HepG2 (cell line): ENCODE results near the gene UQCRC2. TPM values are rescaled to one million over a fixed set of nuclear protein-coding genes. Genes with fewer than 3 reads are reported as not detected.

Source experiments
- ATF6 ChIP-seq: sonication (generic); formaldehyde crosslinking; conservative IDR thresholded peaks from 2 replicates; pipeline ENCODE4 v1.4.0; 2020; ENCODE audit warnings: missing genetic modification reagents
- CTCF ChIP-seq: sonication (generic); formaldehyde crosslinking; IDR thresholded peaks from 2 replicates; pipeline ENCODE4 v1.5.0; 2020; ENCODE audit warnings: mild to moderate bottlenecking, missing genetic modification reagents, moderate library complexity
- GATAD1 ChIP-seq: IDR thresholded peaks from 2 replicates; pipeline ENCODE4 v1.6.1; 2016; ENCODE audit warnings: missing genetic modification reagents, missing compliant biosample characterization
- GPN1 ChIP-seq: sonication (generic); formaldehyde crosslinking; IDR thresholded peaks from 2 replicates; pipeline ENCODE4 v1.5.1; 2020; ENCODE audit warnings: missing genetic modification reagents, borderline replicate concordance
- ZBTB1 ChIP-seq: sonication (generic); formaldehyde crosslinking; IDR thresholded peaks from 2 replicates; pipeline ENCODE4 v1.4.0; 2020; ENCODE audit warnings: missing genetic modification reagents, borderline replicate concordance
- ZBTB26 ChIP-seq: IDR thresholded peaks from 2 replicates; pipeline ENCODE4 v1.6.1; 2016; ENCODE audit warnings: missing compliant biosample characterization, missing genetic modification reagents, borderline replicate concordance
- ZFP1 ChIP-seq: IDR thresholded peaks from 2 replicates; pipeline ENCODE4 v1.6.1; 2016
- ZNF30 ChIP-seq: sonication (generic); formaldehyde crosslinking; IDR thresholded peaks from 2 replicates; pipeline ENCODE4 v1.5.0; 2020; ENCODE audit warnings: mild to moderate bottlenecking, missing genetic modification reagents
- ZNF354B ChIP-seq: sonication (generic); formaldehyde crosslinking; IDR thresholded peaks from 2 replicates; pipeline ENCODE4 v1.8.0; 2022; ENCODE audit warnings: mild to moderate bottlenecking, missing genetic modification reagents
- ZNF362 ChIP-seq: sonication (generic); formaldehyde crosslinking; IDR thresholded peaks from 2 replicates; pipeline ENCODE4 v1.4.0; 2020; ENCODE audit warnings: missing genetic modification reagents, mild to moderate bottlenecking, borderline replicate concordance
- ZNF407 ChIP-seq: sonication (generic); formaldehyde crosslinking; IDR thresholded peaks from one replicate; pipeline ENCODE4 v1.5.1; 2020; ENCODE audit warnings: mild to moderate bottlenecking, missing genetic modification reagents; ENCODE audit errors: not compliant biosample characterization
- ZNF446 ChIP-seq: sonication (generic); formaldehyde crosslinking; IDR thresholded peaks from 2 replicates; pipeline ENCODE4 v1.5.0; 2020; ENCODE audit warnings: mild to moderate bottlenecking, missing genetic modification reagents
- ZNF619 ChIP-seq: sonication (generic); formaldehyde crosslinking; IDR thresholded peaks from 2 replicates; pipeline ENCODE4 v1.4.0; 2020; ENCODE audit warnings: mild to moderate bottlenecking, missing genetic modification reagents
- polyA plus RNA-seq, 8 experiments: library from polyadenylated mRNA; depleted of rRNA in 3 of 8; stranded (reverse) in 7 of 8; unstranded in 1 of 8; fragments of >200 nt; fragmentation: Illumina TruSeq in 4 of 8; extraction: Trizol in 4 of 8; gene quantifications; 2 replicates each; pipeline versions ENCODE4 v1.2.1 to v1.2.3, GENCODE V29; 2011 to 2016; ENCODE audit warnings: low read depth in 4 of 8, missing spikeins in 1 of 8, mixed read lengths in 1 of 8; ENCODE audit not compliant: insufficient read depth in 1 of 8
- total RNA-seq, 5 experiments: library from RNA; depleted of rRNA; stranded (reverse); fragments of >200 nt; fragmentation: Illumina TruSeq; extraction: Trizol; gene quantifications; 2 replicates each; pipeline ENCODE4 v1.2.3, GENCODE V29; 2016; ENCODE audit warnings: low read depth in 1 of 5

UQCRC2 gene
- total and polyA plus RNA-seq, 2 of the 13 experiments (the other 11 are each of a cell fraction or from before 2014, with no cell fraction given), result 442 to 536 TPM

- peak; percentile 77; the same call in 1 of the 2 replicates for TF ChIP-seq ZNF354B (CRISPR knock-in tag)
- no peak; the same call in none of the 2 replicates for TF ChIP-seq GATAD1 (CRISPR knock-in tag)
- TF ChIP-seq ZBTB26 (CRISPR knock-in tag), result no peak
- no peak for TF ChIP-seq ZNF30 (CRISPR knock-in tag)
- peak; percentile 46 for TF ChIP-seq CTCF (CRISPR knock-in tag)
- no peak for TF ChIP-seq ZNF446 (CRISPR knock-in tag)
- TF ChIP-seq ZNF362 (CRISPR knock-in tag), result peak; percentile 6; the same call in 1 of the 2 replicates
- no peak for TF ChIP-seq ATF6 (CRISPR knock-in tag)
- no peak for TF ChIP-seq GPN1
- TF ChIP-seq ZNF619 (CRISPR knock-in tag), result no peak
- no peak for TF ChIP-seq ZBTB1 (CRISPR knock-in tag)
- no peak for TF ChIP-seq ZFP1
- TF ChIP-seq ZNF407, result no peak
Measured at GRCh38 chr16:22007509-22008214, 54.5 kb downstream of the UQCRC2 start, which contains the start of gene MOSMO (continued).
